ENCODE measurements around the gene RSL1D1.

DNA sequence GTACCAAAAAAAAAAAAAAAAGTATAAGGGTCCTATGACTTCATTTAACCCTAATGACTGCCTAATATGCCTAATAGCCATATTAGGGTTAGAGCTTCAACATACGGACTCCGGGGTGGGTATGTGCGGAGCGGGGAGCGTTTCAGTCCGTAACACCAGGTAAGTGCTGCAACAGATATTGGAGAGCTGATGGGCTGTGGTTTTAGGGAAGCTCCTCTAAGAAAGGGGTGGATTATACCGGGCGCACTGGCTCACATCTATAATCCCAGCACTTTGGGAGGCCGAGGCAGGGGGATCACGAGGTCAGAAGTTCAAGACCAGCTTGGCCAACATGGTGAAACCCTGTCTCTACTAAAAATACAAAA lies 52.3 kb downstream of the RSL1D1 start:
- TF ChIP-seq CTCF (conservative IDR thresholded peaks at IDR 0.05; ENCODE audit: low read length): no peak
- no peak for TF ChIP-seq EZH2phosphoT487 (IDR thresholded peaks at IDR 0.05; ENCODE audit: borderline replicate concordance)

Measured in Loucy (cell line).